Muscle of leg (tissue), 11 donors: ENCODE data around the gene SARS2. TPM values are rescaled to one million over a fixed set of nuclear protein-coding genes. Genes with fewer than 3 reads are reported as not detected.
"Not testable (repeated sequence)": the region's sequence is repeated elsewhere in the genome, so short reads cannot be mapped to it uniquely, and the experiment has no call there.

Experiments
- DNase-seq: peaks from one replicate; pipeline ENCODE4 v3.0.0; 2013
- H3K27ac ChIP-seq: one replicate; pipeline ENCODE4 v1.5.1; 2013; ENCODE audit warnings: mild to moderate bottlenecking, low read length, control low read depth
- H3K27me3 ChIP-seq: one replicate; pipeline ENCODE4 v1.6.1; 2013; ENCODE audit warnings: low read length; ENCODE audit not compliant: control insufficient read depth, insufficient read depth
- H3K36me3 ChIP-seq: one replicate; pipeline ENCODE4 v1.6.1; 2013; ENCODE audit warnings: low read length; ENCODE audit not compliant: control insufficient read depth, insufficient read depth
- H3K4me1 ChIP-seq: one replicate; pipeline ENCODE4 v1.6.1; 2013; ENCODE audit warnings: low read length; ENCODE audit not compliant: control insufficient read depth, insufficient read depth
- H3K4me3 ChIP-seq: one replicate; pipeline ENCODE4 v1.5.1; 2013; ENCODE audit warnings: low read length, control low read depth
- H3K9me3 ChIP-seq: replicated peaks from 2 replicates; pipeline ENCODE4 v1.6.1; 2013; ENCODE audit warnings: low read depth, low read length; ENCODE audit not compliant: control insufficient read depth
- WGBS: methylation state at CpG from one replicate; pipeline ENCODE4 v1.1.5; 2013; ENCODE audit warnings: missing lambda C conversion rate; ENCODE audit not compliant: insufficient coverage; 5-methylcytosine and 5-hydroxymethylcytosine counted together
- polyA plus RNA-seq, 8 donors: library from polyadenylated mRNA; unstranded; fragments of 120-200 nt; gene quantifications; one replicate each; pipeline versions ENCODE4 v1.2.1 to v1.2.3, GENCODE V29; 2013; ENCODE audit warnings: inconsistent platforms in 1 of 8, low replicate concordance in 1 of 8; ENCODE audit not compliant: insufficient read length in 8 of 8, insufficient read depth in 1 of 8
- total RNA-seq: library from RNA; stranded (reverse); fragments of 120-200 nt; gene quantifications from one replicate; pipeline ENCODE4 v1.2.4, GENCODE V29; 2013

Gene SARS2
- total and polyA plus RNA-seq, 9 donors, result 18.0 to 36.7 (median 25.7) TPM

DNA sequence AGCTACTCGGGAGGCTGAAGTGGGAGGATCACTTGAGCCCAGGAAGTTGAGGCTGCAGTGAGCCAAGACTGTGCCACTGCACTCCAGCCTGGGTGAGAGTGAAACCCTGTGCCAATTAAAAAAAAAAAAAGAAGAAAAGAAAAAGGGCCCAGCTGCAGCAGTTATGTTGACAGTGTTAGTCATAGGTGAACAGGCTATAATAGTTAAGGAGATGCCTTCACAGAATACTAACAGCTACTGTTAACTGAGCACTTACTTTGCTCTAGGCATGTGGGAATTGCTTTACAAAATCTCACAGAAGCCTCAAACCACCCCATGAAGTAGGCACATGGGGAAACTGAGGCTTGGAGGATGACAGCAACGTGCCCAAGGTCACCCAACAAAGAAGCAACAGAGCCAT, 41.1 kb upstream of the SARS2 start:
- Histone ChIP-seq H3K4me3 (no peak overlapping the region), H3K4me1 (peaks cover 13% of the 10 kb centered on the region), H3K27me3 (peaks cover 5% of the 10 kb centered on the region), H3K9me3 (no peaks in the 10 kb centered on the region), H3K36me3 (peaks cover 3% of the 10 kb centered on the region), H3K27ac (no peak overlapping the region)
- WGBS, result 100% methylated on average over 1 of the region's 2 CpGs
- no peak for DNase-seq

DNA sequence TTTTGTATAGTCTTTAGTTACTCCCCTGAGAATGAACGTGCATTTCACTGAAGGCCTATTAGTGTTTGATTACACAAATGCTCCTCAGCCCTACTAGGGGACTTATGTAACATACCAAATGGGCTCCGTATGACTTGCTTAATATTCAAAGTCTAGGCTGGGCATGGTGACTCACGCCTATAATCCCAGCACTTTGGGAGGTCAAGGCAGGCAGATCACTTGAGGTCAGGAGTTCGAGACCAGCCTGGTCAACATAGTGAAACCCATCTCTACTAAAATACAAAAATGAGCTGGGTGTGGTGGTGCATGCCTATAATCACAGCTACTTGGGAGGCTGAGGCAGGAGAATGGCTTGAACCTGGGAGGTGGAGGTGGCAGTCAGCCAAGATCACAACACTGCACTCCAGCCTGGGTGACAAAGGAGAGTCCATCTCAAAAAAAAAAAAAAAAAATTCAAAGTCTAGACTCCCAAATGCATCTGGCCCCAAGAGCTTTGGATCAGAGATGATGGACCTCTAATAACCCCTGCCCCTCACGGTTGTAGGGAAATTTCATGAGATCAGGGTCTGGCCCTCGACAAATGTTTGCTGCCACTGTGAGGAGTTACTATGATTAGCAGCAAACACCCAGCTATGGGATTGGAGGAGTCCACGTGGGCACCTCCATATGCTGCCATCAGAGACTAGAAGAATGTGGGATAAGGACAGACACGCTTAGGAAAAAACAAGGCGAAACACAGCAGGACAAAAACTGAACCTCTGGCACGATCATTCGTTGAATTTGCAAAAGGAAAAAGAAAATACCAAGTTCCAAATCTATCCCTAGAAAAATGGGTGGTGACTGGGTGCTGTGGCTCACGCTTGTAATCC, 40.3 kb upstream of the SARS2 start:
- no peaks in the 10 kb centered on the region for H3K27me3 ChIP-seq
- DNase-seq, result no peak
- 75% methylated on average over 2 of the region's 12 CpGs for WGBS
- no peaks in the 10 kb centered on the region for H3K9me3 ChIP-seq
- peaks cover 5% of the 10 kb centered on the region for H3K4me1 ChIP-seq
- H3K36me3 ChIP-seq, result peaks cover 3% of the 10 kb centered on the region
- H3K4me3 ChIP-seq, result no peak overlapping the region
- H3K27ac ChIP-seq, result no peak overlapping the region

DNA sequence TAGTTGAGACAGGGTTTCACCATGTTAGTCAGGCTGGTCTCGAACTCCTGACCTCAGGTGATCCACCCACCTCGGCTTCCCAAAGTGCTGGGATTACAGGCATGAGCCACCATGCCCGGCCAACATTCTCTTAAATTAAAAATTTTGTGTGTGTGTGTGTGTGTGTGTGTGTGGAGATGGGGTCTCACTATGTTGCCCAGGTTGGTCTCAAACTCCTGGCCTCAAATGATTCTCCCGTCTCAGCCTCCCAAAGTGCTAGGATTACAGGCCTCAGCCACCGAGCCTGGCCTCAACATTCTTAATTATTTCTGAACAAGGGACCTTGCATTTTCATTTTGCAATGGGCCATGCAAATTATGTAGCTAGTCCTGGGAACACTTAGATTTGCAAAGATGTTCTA, 35.6 kb upstream of the SARS2 start:
- H3K36me3 ChIP-seq, H3K4me3 ChIP-seq, H3K27ac ChIP-seq, H3K27me3 ChIP-seq, DNase-seq, H3K9me3 ChIP-seq, H3K4me1 ChIP-seq: not testable (repeated sequence)
- WGBS, result 100% methylated on average over 1 of the region's 5 CpGs

DNA sequence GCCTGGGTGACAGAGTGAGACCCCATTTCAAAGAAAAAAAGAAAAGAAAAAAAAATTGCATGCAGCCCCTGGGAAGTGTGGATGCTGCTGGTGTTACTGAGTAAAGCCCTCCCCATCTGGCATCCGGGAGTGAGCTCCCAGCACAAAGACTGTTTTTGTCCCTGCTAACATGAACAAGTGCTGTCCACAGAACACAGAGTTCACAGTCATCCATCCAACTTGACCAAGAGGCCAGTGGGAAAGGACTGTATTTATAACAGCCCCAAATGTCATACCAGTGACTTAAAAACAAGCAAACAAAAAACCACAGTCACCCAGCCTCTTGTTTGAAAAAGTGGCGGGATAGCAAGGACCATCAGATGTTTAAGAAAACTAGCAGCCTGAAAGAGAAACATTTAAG, 34.2 kb upstream of the SARS2 start:
- Histone ChIP-seq H3K36me3 (peaks cover 3% of the 10 kb centered on the region), H3K4me3 (no peak overlapping the region), H3K4me1 (peaks cover 7% of the 10 kb centered on the region), H3K9me3 (no peaks in the 10 kb centered on the region), H3K27me3 (no peaks in the 10 kb centered on the region), H3K27ac (no peak overlapping the region)
- WGBS, result 67% methylated on average over 1 of the region's 2 CpGs
- no peak for DNase-seq

DNA sequence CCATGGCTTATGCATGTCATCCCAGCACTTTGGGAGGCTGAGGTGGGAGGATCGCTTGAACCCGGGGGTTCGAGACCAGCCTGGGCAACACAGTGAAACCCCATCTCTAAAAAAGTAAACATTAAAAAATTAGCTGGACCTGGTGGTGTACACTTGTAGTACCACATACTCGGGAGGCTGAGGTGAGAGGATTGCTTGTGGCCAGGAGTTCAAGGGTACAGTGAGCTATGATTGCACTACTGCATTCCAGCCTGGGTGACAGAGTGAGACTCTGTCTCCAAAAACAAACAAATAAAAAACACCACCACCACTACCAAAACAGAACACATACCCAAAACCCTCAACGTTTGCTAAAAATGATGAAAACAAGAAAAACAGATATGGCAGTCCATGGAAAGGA, 29.1 kb upstream of the SARS2 start:
- H3K27me3 ChIP-seq, result no peaks in the 10 kb centered on the region
- no peak for DNase-seq
- peaks cover 7% of the 10 kb centered on the region for H3K4me1 ChIP-seq
- no peak overlapping the region for H3K4me3 ChIP-seq
- H3K27ac ChIP-seq, result no peak overlapping the region
- WGBS, result no CpG with 5 or more reads among the region's 5 CpGs
- no peaks in the 10 kb centered on the region for H3K9me3 ChIP-seq
- peaks cover 6% of the 10 kb centered on the region for H3K36me3 ChIP-seq

DNA sequence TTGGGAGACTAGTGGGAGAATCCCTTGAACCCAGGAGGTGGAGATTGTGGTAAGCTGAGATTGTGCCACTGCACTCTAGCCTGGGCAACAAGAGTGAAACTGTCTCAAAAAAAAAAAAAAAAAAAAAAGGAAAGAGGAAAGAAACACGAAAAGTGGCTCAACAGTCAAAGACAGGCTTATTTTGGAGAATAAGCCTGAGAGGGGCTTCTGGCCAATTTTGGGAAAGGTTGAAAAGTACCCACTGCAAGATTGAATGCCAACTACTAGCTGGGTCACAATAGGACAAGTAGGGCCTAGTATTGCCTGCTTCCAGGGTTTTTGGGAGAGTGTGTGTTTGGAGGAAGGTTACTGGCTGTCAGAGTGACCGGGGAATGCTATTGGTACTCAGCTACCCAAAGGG, 27.7 kb upstream of the SARS2 start:
- Histone ChIP-seq H3K27ac (no peak overlapping the region), H3K36me3 (peaks cover 5% of the 10 kb centered on the region), H3K9me3 (no peaks in the 10 kb centered on the region), H3K4me3 (no peak overlapping the region), H3K4me1 (peaks cover 7% of the 10 kb centered on the region), H3K27me3 (no peaks in the 10 kb centered on the region)
- DNase-seq, result no peak
- WGBS, result 85% methylated on average over 2 of the region's 2 CpGs

DNA sequence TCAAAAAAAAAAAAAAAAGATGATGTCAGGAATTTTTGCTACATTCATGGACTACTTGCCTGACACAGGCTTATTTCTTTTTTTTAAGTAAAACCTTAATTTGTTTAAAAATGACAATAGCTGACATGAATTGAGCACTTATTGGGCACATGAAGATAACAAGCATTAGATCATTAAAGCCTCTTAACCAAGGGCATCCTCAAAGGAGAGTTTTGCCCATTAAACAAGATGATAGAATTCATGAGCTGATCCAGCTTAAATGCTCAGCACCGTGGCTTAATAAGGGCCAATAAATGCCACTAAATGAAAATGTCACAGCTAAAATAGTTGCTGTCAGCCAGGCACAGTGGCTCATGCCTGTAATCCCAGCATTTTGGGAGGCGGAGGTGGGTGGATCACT, 25.7 kb upstream of the SARS2 start:
- no peak for DNase-seq
- Histone ChIP-seq H3K4me3 (no peak overlapping the region), H3K4me1 (no peaks in the 10 kb centered on the region), H3K27me3 (no peaks in the 10 kb centered on the region), H3K27ac (no peak overlapping the region), H3K9me3 (no peaks in the 10 kb centered on the region), H3K36me3 (peaks cover 5% of the 10 kb centered on the region)
- WGBS, result 71% methylated on average over 1 of the region's 2 CpGs

DNA sequence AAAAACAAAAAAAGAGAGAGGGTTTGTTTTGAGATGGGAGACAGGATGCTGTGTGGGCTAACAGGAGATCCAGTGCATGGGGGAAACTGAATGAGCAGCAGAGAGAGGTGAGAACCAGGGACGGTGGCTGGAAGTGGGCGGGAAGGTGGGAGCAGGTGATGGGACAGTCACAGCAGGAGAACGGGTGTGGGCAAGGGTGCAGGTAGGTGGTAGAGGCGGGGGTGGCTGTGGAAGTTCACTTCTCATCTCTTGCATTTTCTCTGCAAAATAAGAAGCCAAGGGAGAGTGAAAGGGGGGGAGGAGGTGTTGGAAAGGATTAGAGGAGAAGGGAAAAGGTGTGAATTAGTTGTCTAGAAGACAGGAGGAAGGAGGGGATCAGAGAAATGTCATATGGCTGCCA, 23.1 kb upstream of the SARS2 start:
- no peak for DNase-seq
- Histone ChIP-seq H3K9me3 (no peaks in the 10 kb centered on the region), H3K27ac (no peak overlapping the region), H3K27me3 (no peaks in the 10 kb centered on the region), H3K4me3 (no peak overlapping the region), H3K4me1 (peaks cover 4% of the 10 kb centered on the region), H3K36me3 (peaks cover 4% of the 10 kb centered on the region)
- WGBS, result 72% methylated on average over 4 of the region's 4 CpGs

DNA sequence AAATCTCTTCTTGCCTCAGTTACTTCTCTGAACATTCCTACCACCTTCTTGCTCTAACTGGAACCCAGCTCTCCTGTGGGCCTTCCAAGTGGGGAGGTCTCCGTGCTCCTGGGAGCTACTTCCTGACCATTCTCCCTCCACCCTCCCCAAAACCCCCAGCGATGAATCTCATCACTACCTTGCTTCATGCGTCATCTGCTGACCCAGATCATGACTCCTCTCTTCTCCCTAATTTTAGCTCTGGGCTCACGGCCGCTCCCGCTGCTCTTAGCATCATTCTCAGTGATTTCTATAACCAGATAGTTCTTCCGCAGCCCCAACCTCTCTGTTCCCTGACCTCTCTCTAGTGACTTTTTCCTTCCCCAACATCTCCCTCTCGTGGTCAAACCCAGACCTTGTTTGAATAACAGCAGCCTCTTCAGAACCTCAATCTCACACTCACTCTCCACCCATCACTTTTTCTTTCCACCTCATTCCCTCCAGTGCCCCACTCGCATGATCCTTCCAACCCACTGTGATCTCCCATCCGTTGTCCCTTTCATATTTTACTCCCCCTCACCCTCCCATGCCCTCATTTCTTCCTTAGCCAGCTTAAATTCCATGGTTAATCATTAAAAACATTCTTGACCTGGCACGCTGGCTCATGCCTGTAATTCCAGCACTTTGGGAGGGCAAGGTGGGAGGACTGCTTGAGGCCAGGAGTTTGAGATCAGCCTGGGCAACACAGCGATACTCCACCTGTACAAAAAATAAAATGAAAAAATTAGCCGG, 22.0 kb upstream of the SARS2 start:
- 74% methylated on average over 10 of the region's 13 CpGs for WGBS
- Histone ChIP-seq H3K4me1 (peaks cover 4% of the 10 kb centered on the region), H3K9me3 (no peaks in the 10 kb centered on the region), H3K4me3 (no peak overlapping the region), H3K36me3 (peaks cover 4% of the 10 kb centered on the region), H3K27me3 (no peaks in the 10 kb centered on the region), H3K27ac (no peak overlapping the region)
- no peak for DNase-seq

DNA sequence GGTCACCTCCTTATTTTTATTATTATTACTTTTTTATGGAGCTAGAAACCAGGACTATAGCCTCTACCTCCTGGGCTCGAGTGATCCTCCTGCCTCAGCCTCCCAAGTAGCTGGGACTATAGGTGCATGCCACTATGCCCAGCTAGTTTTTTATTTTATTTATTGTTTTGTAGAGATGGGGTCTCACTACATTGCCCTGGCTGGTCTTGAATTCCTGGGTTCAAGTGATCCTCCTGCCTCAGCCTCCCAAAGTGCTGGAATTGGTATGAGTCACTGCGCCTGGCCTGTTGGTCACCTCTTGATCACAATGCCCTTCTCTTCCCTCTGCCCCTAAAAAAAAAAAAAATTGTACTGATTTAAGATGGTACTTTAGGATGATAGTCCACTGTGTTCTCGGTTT, 20.6 kb upstream of the SARS2 start:
- H3K36me3 ChIP-seq, result peaks cover 15% of the 10 kb centered on the region
- DNase-seq, result no peak
- no peaks in the 10 kb centered on the region for H3K27me3 ChIP-seq
- peaks cover 4% of the 10 kb centered on the region for H3K4me1 ChIP-seq
- no peak overlapping the region for H3K4me3 ChIP-seq
- H3K9me3 ChIP-seq, result no peaks in the 10 kb centered on the region
- no peak overlapping the region for H3K27ac ChIP-seq
- WGBS, result no CpG with 5 or more reads among the region's 3 CpGs
